K562 (cell line): ENCODE measurements around the gene APOM. TPM values are rescaled to one million over a fixed set of nuclear protein-coding genes. Genes with fewer than 3 reads are reported as not detected.
A peak's percentile ranks its signal among the peaks of the same experiment; 100 is the strongest.

ENCODE experiments used
- ATAC-seq: fragments of 200-7000 bp; cut with Tn5 transposase; 3 replicates; pipeline ENCODE4 v1.9.1; 2020; ENCODE audit warnings: moderate library complexity
- BruUV-seq: library from RNA; stranded (reverse); fragments of 400-500 nt; replicated peaks from 2 replicates; lab custom pipeline; 2021; lab: Mats Ljungman, UMichigan
- CTCF ChIA-PET: fragments of 300-600 bp; formaldehyde crosslinking; extraction: SDS; loops from one replicate; lab custom pipeline; 2021; ENCODE audit warnings: low intra/inter-chr PET ratio; lab: Yijun Ruan, JAX
- POLR2A ChIA-PET: fragments of 300-600, 350-650 bp; sonication (Branson Sonifier 250); formaldehyde crosslinking; extraction: SDS; loops from one replicate; lab custom pipeline; 2021; ENCODE audit warnings: antibody characterized with exemption, inconsistent platforms; lab: Yijun Ruan, JAX
- DNase-seq, 4 experiments: peaks; one replicate each; pipeline versions ENCODE4 v3.0.0 to v3.0.0-alpha.2; 2011 to 2018; ENCODE audit warnings: low spot score in 3 of 4, mixed read lengths in 3 of 4; ENCODE audit errors: extremely low read depth in 1 of 4
- FAIRE-seq: peaks from 2 replicates; lab custom pipeline; 2011; peaks lifted over from hg19 to GRCh38; lab: Jason Lieb, UNC
- H2AFZ ChIP-seq: 2 replicates; pipeline ENCODE4 v1.6.0; 2011; ENCODE audit warnings: low read depth, low read length, control low read depth, inconsistent platforms
- H3K27ac ChIP-seq: fragments of 200-600 bp; 3 replicates; pipeline ENCODE4 v1.8.0; 2011; ENCODE audit warnings: low read depth, mild to moderate bottlenecking, control low read depth, inconsistent platforms, low read length, moderate library complexity, mixed read lengths; ENCODE audit errors: extremely low read depth
- H3K27me3 ChIP-seq, 2 experiments: fragments of 300-600 bp in 1 of 2; 2 replicates in 1 of 2; 3 replicates in 1 of 2; pipeline versions ENCODE4 v1.6.0 to v1.8.0; 2011; ENCODE audit warnings: inconsistent platforms in 2 of 2, low read length in 2 of 2, mild to moderate bottlenecking in 1 of 2, mixed read lengths in 1 of 2, moderate library complexity in 1 of 2; ENCODE audit not compliant: control insufficient read depth in 2 of 2, insufficient read depth in 2 of 2
- H3K36me3 ChIP-seq: fragments of 300-600 bp; 3 replicates; pipeline ENCODE4 v1.8.0; 2011; ENCODE audit warnings: mild to moderate bottlenecking, low read length, inconsistent platforms; ENCODE audit not compliant: control insufficient read depth, insufficient read depth
- H3K4me1 ChIP-seq, 2 experiments: fragments of 200-600 bp in 1 of 2; replicated peaks in 1 of 2; 2 replicates in 1 of 2; 3 replicates in 1 of 2; pipeline versions ENCODE4 v1.5.1 to v1.8.0; 2011; ENCODE audit warnings: inconsistent platforms in 2 of 2, low read length in 2 of 2, mild to moderate bottlenecking in 1 of 2, mixed read lengths in 1 of 2, moderate library complexity in 1 of 2; ENCODE audit not compliant: control insufficient read depth in 2 of 2, insufficient read depth in 2 of 2
- H3K4me2 ChIP-seq: 2 replicates; pipeline ENCODE4 v1.6.1; 2011; ENCODE audit warnings: low read length, control low read depth, inconsistent platforms, mixed read lengths; ENCODE audit not compliant: insufficient read depth
- H3K4me3 ChIP-seq: fragments of 200-600 bp; sonication (generic), shearing (Covaris generic); 2 replicates; pipeline ENCODE4 v1.5.1; 2016; ENCODE audit warnings: control low read depth, inconsistent platforms
- H3K79me2 ChIP-seq: fragments of 200-600 bp; 3 replicates; pipeline ENCODE4 v1.8.0; 2011; ENCODE audit warnings: low read length, inconsistent platforms; ENCODE audit not compliant: control insufficient read depth, insufficient read depth
- H3K9ac ChIP-seq, 2 experiments: 2 replicates each; pipeline versions ENCODE4 v1.6.0 to v1.6.1; 2011; ENCODE audit warnings: low read depth in 2 of 2, low read length in 2 of 2, control low read depth in 1 of 2, inconsistent platforms in 1 of 2, mild to moderate bottlenecking in 1 of 2, mixed read lengths in 1 of 2; ENCODE audit not compliant: insufficient read depth in 1 of 2
- H3K9me1 ChIP-seq: one replicate; pipeline ENCODE4 v1.6.0; 2011; ENCODE audit warnings: inconsistent platforms, mild to moderate bottlenecking, low read length, moderate library complexity; ENCODE audit not compliant: control insufficient read depth, insufficient read depth
- H3K9me3 ChIP-seq: replicated peaks from 2 replicates; pipeline ENCODE4 v1.5.1; 2011; ENCODE audit warnings: low read depth, low read length, inconsistent platforms; ENCODE audit not compliant: control insufficient read depth, insufficient read depth
- H4K20me1 ChIP-seq: replicated peaks from 2 replicates; pipeline ENCODE4 v1.6.1; 2011; ENCODE audit warnings: low read length, inconsistent platforms, mixed read lengths; ENCODE audit not compliant: control insufficient read depth, insufficient read depth
- BDP1 ChIP-seq: IDR thresholded peaks from 3 replicates; pipeline ENCODE4 v1.6.1; 2011; ENCODE audit not compliant: insufficient read length, insufficient read depth
- CREM ChIP-seq: IDR thresholded peaks from 2 replicates; pipeline ENCODE4 v1.6.1; 2014; ENCODE audit warnings: antibody characterized with exemption, low read depth
- KLF1 ChIP-seq: fragments of 450-650 bp; IDR thresholded peaks from 2 replicates; pipeline ENCODE4 v1.6.1; 2016; ENCODE audit warnings: missing genetic modification characterization, missing compliant biosample characterization
- LCOR ChIP-seq: sonication (generic); formaldehyde crosslinking; IDR thresholded peaks from 2 replicates; pipeline ENCODE4 v1.8.0; 2022; ENCODE audit warnings: mild to moderate bottlenecking, missing genetic modification reagents
- LEF1 ChIP-seq: fragments of 450-650 bp; IDR thresholded peaks from 2 replicates; pipeline ENCODE4 v1.6.1; 2016; ENCODE audit warnings: mild to moderate bottlenecking
- MEF2D ChIP-seq: conservative IDR thresholded peaks from 2 replicates; pipeline ENCODE4 v1.6.1; 2016; ENCODE audit warnings: low read depth, missing genetic modification characterization, missing compliant biosample characterization
- MYC ChIP-seq, 2 experiments: fragments of 250-450 bp in 1 of 2; sonication (Bioruptor Pico) in 1 of 2; IDR thresholded peaks; 2 replicates each; pipeline versions ENCODE4 v1.5.1 to v1.6.1; 2012 to 2021; ENCODE audit warnings: low read depth in 2 of 2, borderline replicate concordance in 1 of 2, improper control_type of control experiment in 1 of 2, low read length in 1 of 2, mild to moderate bottlenecking in 1 of 2, moderate library complexity in 1 of 2
- RAD21 ChIP-seq, 2 experiments: fragments of 250-450 bp in 1 of 2; fragments of 450-650 bp in 1 of 2; sonication (Bioruptor Pico) in 1 of 2; formaldehyde crosslinking in 1 of 2; IDR thresholded peaks in 1 of 2; conservative IDR thresholded peaks in 1 of 2; 2 replicates each; pipeline versions ENCODE4 v1.4.0 to v1.8.0; 2020 to 2022; ENCODE audit warnings: mild to moderate bottlenecking in 2 of 2, moderate library complexity in 1 of 2
- SMARCC2 ChIP-seq: fragments of 450-650 bp; IDR thresholded peaks from 2 replicates; pipeline ENCODE4 v1.6.1; 2017; ENCODE audit warnings: antibody characterized with exemption, moderate library complexity, mild to moderate bottlenecking, low read depth
- TAF9B ChIP-seq: fragments of 450-650 bp; IDR thresholded peaks from 2 replicates; pipeline ENCODE4 v1.6.1; 2018; ENCODE audit warnings: mild to moderate bottlenecking; ENCODE audit not compliant: partially characterized antibody
- ZEB2 ChIP-seq: fragments of 450-650 bp; IDR thresholded peaks from 2 replicates; pipeline ENCODE4 v1.6.1; 2016
- ZNF41 ChIP-seq: fragments of 250-450 bp; sonication (Bioruptor Pico); conservative IDR thresholded peaks from 2 replicates; pipeline ENCODE4 v1.4.0; 2020; ENCODE audit warnings: mild to moderate bottlenecking
- WGBS: fragments of 100-300 bp; shearing (Covaris generic); methylation state at CpG from one replicate; pipeline ENCODE4 v1.1.6; 2016; ENCODE audit warnings: low coverage, mixed read lengths; ENCODE audit not compliant: insufficient coverage; ENCODE audit errors: missing lambda C conversion rate; 5-methylcytosine and 5-hydroxymethylcytosine counted together
- in situ Hi-C: fragments of 300-500 bp; cut with MboI; formaldehyde crosslinking; loops from 4 replicates; pipeline ENCODE4 v1.15.0; 2018; ENCODE audit warnings: inconsistent platforms, mixed read lengths
- intact Hi-C: fragments of 100-400 bp; cut with micrococcal nuclease; formaldehyde crosslinking; loops from 2 replicates; pipeline ENCODE4 v1.14.2; 2022
- polyA plus RNA-seq, 8 experiments: library from polyadenylated mRNA; depleted of rRNA in 4 of 8; stranded (reverse) in 5 of 8; unstranded in 3 of 8; fragments of >200 nt; fragmentation: Nextera tagmentation in 2 of 8; fragmentation: Illumina TruSeq in 1 of 8; extraction: Ambion mirVana in 2 of 8; extraction: Trizol in 1 of 8; gene quantifications; 2 replicates each; pipeline versions ENCODE4 v1.2.1 to v1.2.3, GENCODE V29; 2011 to 2014; ENCODE audit warnings: inconsistent platforms in 1 of 8, missing spikeins in 1 of 8
- total RNA-seq, 7 experiments: library from RNA; depleted of rRNA in 6 of 7; stranded (reverse); fragments of >200 nt in 6 of 7; fragmentation: Illumina TruSeq in 2 of 7; extraction: Trizol in 2 of 7; gene quantifications; 2 replicates each; pipeline versions ENCODE4 v1.2.1 to v1.2.3, GENCODE V29; 2011 to 2021; ENCODE audit warnings: low replicate concordance in 1 of 7
- TF ChIP-seq, protein P1 (sequence below): fragments of 200-800 bp; sonication (Bioruptor generic); IDR thresholded peaks from 2 replicates; pipeline ENCODE4 v1.6.1; 2017; ENCODE audit warnings: missing genetic modification characterization, missing compliant biosample characterization
- TF ChIP-seq, protein P2 (sequence below): fragments of 250-450 bp; sonication (Bioruptor Pico); IDR thresholded peaks from 2 replicates; pipeline ENCODE4 v1.9.0; 2021; ENCODE audit warnings: mild to moderate bottlenecking, inconsistent platforms
- TF ChIP-seq, protein P3 (sequence below): fragments of 450-650 bp; formaldehyde crosslinking; conservative IDR thresholded peaks from 2 replicates; pipeline ENCODE4 v1.4.0; 2022; ENCODE audit warnings: mild to moderate bottlenecking, missing genetic modification characterization

APOM gene
- total and polyA plus RNA-seq, 9 of the 15 experiments (the other 6 are each of a cell fraction or from before 2014, with no cell fraction given), result 5.7 to 24.3 (median 10.4) TPM

DNA sequence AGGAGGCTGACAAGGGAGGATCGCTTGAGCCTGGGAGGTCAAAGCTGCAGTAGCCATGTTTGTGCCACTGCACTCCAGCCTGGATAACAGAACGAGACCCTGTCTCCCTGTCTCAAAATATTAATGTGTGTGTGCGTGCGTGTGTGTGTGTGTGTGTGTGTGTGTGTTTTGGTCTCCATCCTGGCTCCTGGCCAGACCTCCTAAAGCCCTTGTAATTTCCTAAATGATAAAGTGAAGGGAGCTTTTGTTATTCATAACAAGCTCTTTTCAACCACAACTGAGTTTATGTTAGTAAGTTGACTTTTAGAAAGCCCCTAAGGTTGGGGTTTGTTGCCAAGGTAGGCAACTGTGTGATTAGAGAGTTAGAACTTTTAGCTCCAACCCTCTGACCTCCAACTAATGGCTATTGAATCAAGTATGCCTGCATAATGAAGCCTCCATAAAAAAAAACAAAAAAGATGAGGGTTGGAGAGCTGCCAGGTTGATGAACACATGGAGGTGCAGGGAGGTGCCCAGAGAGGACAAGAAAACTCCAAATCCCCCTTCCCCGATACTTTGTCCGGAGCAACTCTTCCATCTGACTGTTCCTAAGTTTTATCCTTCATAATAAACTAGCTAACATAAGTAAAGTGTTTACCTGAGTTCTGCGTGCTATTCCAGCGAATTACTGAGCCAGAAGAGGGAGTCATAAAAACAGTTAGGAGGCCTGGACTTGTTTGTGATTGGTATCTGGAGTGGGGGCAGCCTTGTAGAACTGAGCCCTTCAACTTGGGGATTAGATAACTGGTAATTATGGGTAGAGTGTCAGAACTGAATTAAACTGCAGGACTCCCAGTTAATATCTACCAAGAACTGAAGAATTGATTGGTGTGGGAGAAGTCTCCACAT, 45.9 kb upstream of the APOM start (continued):
- TF ChIP-seq, protein P1, sequence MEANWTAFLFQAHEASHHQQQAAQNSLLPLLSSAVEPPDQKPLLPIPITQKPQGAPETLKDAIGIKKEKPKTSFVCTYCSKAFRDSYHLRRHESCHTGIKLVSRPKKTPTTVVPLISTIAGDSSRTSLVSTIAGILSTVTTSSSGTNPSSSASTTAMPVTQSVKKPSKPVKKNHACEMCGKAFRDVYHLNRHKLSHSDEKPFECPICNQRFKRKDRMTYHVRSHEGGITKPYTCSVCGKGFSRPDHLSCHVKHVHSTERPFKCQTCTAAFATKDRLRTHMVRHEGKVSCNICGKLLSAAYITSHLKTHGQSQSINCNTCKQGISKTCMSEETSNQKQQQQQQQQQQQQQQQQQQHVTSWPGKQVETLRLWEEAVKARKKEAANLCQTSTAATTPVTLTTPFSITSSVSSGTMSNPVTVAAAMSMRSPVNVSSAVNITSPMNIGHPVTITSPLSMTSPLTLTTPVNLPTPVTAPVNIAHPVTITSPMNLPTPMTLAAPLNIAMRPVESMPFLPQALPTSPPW (CRISPR knock-in tag), result peak; percentile 19; the same call in 1 of the 2 replicates
- TF ChIP-seq CREM (0 out of 2 replicates have a peak, but pooled peaks have one; percentile 10), LEF1 (peak; percentile 40; the same call in 1 of the 2 replicates)
- TF ChIP-seq, all 486 proteins: peak for 19

DNA sequence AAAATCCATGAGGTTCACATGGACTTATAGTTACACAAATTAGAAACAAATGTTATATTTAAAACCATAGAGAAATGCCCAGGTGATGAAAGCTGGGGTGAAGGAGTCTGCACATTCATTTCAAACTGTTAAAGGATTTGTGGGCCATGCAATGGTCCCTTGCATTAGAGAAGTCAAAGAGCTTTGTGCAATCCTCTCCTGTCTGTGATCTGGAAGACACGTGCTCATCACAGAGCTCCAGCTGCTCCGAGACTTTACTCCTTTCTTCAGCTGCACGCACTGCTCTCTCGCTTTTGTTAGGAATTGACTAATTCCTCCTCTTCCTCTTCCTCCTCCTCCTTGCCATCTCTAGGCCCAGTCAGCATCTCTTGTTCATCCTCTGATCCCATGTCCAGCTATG, 44.7 kb upstream of the APOM start:
- Histone ChIP-seq H3K36me3 (no peaks in the 10 kb centered on the region), H3K4me3 (no peak overlapping the region), H3K9ac (no peak overlapping the region; a peak in 1 of 4 replicates), H3K79me2 (no peaks in the 10 kb centered on the region), H3K27me3 (no peaks in the 10 kb centered on the region), H3K27ac (no peak overlapping the region), H4K20me1 (no peaks in the 10 kb centered on the region), H2AFZ (no peak overlapping the region), H3K9me3 (no peaks in the 10 kb centered on the region), H3K4me2 (no peak overlapping the region), H3K9me1 (no peaks in the 10 kb centered on the region), H3K4me1 (peaks cover 25 to 34% of the 10 kb centered on the region in 2 experiments)
- no peak for ATAC-seq
- in situ Hi-C loops (no loop called here), intact Hi-C loops (no loop called here)
- no peak for DNase-seq
- POLR2A ChIA-PET, result interaction anchor here (0.8 to 2.2 kb wide), 4 partner anchors 9 to 83 kb away, joined by 3 to 16 read pairs (median 4); partner anchors contain the start of genes MCCD1 and PRRC2A
- FAIRE-seq, result no peak
- BruUV-seq, result no TSS peak
- CTCF ChIA-PET, result no interaction called here
- 67% methylated on average over 4 of the region's 4 CpGs for WGBS
- TF ChIP-seq, protein P2, sequence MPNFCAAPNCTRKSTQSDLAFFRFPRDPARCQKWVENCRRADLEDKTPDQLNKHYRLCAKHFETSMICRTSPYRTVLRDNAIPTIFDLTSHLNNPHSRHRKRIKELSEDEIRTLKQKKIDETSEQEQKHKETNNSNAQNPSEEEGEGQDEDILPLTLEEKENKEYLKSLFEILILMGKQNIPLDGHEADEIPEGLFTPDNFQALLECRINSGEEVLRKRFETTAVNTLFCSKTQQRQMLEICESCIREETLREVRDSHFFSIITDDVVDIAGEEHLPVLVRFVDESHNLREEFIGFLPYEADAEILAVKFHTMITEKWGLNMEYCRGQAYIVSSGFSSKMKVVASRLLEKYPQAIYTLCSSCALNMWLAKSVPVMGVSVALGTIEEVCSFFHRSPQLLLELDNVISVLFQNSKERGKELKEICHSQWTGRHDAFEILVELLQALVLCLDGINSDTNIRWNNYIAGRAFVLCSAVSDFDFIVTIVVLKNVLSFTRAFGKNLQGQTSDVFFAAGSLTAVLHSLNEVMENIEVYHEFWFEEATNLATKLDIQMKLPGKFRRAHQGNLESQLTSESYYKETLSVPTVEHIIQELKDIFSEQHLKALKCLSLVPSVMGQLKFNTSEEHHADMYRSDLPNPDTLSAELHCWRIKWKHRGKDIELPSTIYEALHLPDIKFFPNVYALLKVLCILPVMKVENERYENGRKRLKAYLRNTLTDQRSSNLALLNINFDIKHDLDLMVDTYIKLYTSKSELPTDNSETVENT (CRISPR knock-in tag), result no peak
- TF ChIP-seq TAF9B, result no peak
- no peak for TF ChIP-seq ZEB2
- no peak for TF ChIP-seq ZNF41 (CRISPR knock-in tag)
- no peak for TF ChIP-seq BDP1
- no peak for TF ChIP-seq MEF2D
- no peak for TF ChIP-seq SMARCC2
- no peak for TF ChIP-seq KLF1 (tag)
- TF ChIP-seq MYC (IDR thresholded peaks at IDR 0.05; ENCODE audit: low read depth, low read length), result no peak
- no peak for TF ChIP-seq MYC (CRISPR knock-in tag; IDR thresholded peaks at IDR 0.05; ENCODE audit: borderline replicate concordance, low read depth)
- no peak for TF ChIP-seq LCOR (CRISPR knock-in tag)
- TF ChIP-seq RAD21 (CRISPR knock-in tag; conservative IDR thresholded peaks at IDR 0.05 in 1 of 2, IDR thresholded peaks at IDR 0.05 in 1 of 2), result no peak
- TF ChIP-seq, protein P3, sequence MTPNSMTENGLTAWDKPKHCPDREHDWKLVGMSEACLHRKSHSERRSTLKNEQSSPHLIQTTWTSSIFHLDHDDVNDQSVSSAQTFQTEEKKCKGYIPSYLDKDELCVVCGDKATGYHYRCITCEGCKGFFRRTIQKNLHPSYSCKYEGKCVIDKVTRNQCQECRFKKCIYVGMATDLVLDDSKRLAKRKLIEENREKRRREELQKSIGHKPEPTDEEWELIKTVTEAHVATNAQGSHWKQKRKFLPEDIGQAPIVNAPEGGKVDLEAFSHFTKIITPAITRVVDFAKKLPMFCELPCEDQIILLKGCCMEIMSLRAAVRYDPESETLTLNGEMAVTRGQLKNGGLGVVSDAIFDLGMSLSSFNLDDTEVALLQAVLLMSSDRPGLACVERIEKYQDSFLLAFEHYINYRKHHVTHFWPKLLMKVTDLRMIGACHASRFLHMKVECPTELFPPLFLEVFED (CRISPR knock-in tag), result no peak
